A549 (cell line): ENCODE results near the gene DMAP1.

Experiments used
- NFE2L2 ChIP-seq: fragments of 150-350 bp; conservative IDR thresholded peaks from 2 replicates; pipeline ENCODE4 v1.6.1; 2014; ENCODE audit warnings: low read length
- POLR2A ChIP-seq: IDR thresholded peaks from 2 replicates; pipeline ENCODE4 v1.6.1; 2012; ENCODE audit warnings: mild to moderate bottlenecking, low read length
- RFX5 ChIP-seq: fragments of 450-650 bp; IDR thresholded peaks from 2 replicates; pipeline ENCODE4 v1.7.1; 2014; ENCODE audit warnings: antibody characterized with exemption, mild to moderate bottlenecking, moderate library complexity
- SMC3 ChIP-seq: fragments of >200 bp; sonication (Bioruptor Twin); formaldehyde crosslinking; IDR thresholded peaks from 3 replicates; pipeline ENCODE4 v1.6.1; 2018; ENCODE audit warnings: inconsistent platforms
- TF ChIP-seq, protein P1 (sequence below): fragments of >200 bp; sonication (Bioruptor Twin); formaldehyde crosslinking; IDR thresholded peaks from 3 replicates; pipeline ENCODE4 v1.5.1; 2016

DNA sequence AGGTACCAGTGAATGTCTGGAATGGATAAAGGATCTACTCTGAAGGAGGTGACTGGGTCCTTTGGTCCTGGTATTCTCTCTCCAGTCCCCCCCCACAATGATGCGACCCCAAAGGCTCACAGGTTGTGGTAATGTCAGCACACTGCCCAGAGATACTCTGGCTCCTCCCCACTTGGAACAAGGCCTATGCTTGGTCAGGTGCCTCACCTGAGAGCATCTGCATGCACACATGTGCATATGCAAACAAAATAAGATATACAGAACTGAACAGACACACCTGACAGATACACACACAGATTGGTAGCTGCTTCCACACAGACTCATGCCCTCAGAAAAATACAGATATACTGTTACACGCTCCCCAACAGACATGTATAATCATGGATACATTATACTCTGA, 33.5 kb downstream of the DMAP1 start:
- TF ChIP-seq POLR2A (no peak), RFX5 (no peak), SMC3 (no peak), NFE2L2 (no peak)
- TF ChIP-seq, protein P1, sequence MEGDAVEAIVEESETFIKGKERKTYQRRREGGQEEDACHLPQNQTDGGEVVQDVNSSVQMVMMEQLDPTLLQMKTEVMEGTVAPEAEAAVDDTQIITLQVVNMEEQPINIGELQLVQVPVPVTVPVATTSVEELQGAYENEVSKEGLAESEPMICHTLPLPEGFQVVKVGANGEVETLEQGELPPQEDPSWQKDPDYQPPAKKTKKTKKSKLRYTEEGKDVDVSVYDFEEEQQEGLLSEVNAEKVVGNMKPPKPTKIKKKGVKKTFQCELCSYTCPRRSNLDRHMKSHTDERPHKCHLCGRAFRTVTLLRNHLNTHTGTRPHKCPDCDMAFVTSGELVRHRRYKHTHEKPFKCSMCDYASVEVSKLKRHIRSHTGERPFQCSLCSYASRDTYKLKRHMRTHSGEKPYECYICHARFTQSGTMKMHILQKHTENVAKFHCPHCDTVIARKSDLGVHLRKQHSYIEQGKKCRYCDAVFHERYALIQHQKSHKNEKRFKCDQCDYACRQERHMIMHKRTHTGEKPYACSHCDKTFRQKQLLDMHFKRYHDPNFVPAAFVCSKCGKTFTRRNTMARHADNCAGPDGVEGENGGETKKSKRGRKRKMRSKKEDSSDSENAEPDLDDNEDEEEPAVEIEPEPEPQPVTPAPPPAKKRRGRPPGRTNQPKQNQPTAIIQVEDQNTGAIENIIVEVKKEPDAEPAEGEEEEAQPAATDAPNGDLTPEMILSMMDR = no peak
